IMR-90 (cell line): ENCODE measurements around the gene ANO7. TPM values are rescaled to one million over a fixed set of nuclear protein-coding genes. Genes with fewer than 3 reads are reported as not detected.

Experiments
- ATAC-seq: fragments of 200-7000 bp; cut with Tn5 transposase; 2 replicates; pipeline ENCODE4 v1.9.1; 2020; ENCODE audit warnings: low read depth, mild to moderate bottlenecking, moderate library complexity
- BruUV-seq: library from RNA; stranded (reverse); fragments of 400-500 nt; replicated peaks from 2 replicates; lab custom pipeline; 2021; lab: Mats Ljungman, UMichigan
- CTCF ChIA-PET: fragments of 300-600 bp; formaldehyde crosslinking; extraction: SDS; loops from one replicate; lab custom pipeline; 2021; ENCODE audit warnings: antibody characterized with exemption; lab: Yijun Ruan, JAX
- POLR2A ChIA-PET: fragments of 300-600 bp; sonication (Branson Sonifier 250); formaldehyde crosslinking; loops from one replicate; lab custom pipeline; 2022; ENCODE audit warnings: antibody characterized with exemption; ENCODE audit not compliant: unreplicated experiment; lab: Charles Lee
- DNase-seq: peaks from one replicate; pipeline ENCODE4 v3.0.0; 2013
- H2AFZ ChIP-seq: replicated peaks from 2 replicates; pipeline ENCODE3; 2013; ENCODE audit warnings: low read length, mild to moderate bottlenecking; ENCODE audit not compliant: poor library complexity
- H2AK5ac ChIP-seq: 2 replicates; pipeline ENCODE4 v1.6.1; 2013; ENCODE audit warnings: low read depth, low read length, inconsistent platforms
- H2AK9ac ChIP-seq: replicated peaks from 2 replicates; pipeline ENCODE3; 2013; ENCODE audit warnings: mild to moderate bottlenecking, low read depth, low read length, moderate library complexity; ENCODE audit not compliant: poor library complexity
- H2BK120ac ChIP-seq: 2 replicates; pipeline ENCODE4 v1.6.1; 2013; ENCODE audit warnings: low read depth, low read length, inconsistent platforms
- H2BK15ac ChIP-seq: 3 replicates; pipeline ENCODE4 v1.6.1; 2013; ENCODE audit warnings: low read depth, low read length, inconsistent platforms
- H2BK20ac ChIP-seq: 2 replicates; pipeline ENCODE4 v1.6.1; 2013; ENCODE audit warnings: low read depth, mild to moderate bottlenecking, inconsistent platforms, low read length, moderate library complexity
- H2BK5ac ChIP-seq: 2 replicates; pipeline ENCODE4 v1.6.1; 2013; ENCODE audit warnings: mild to moderate bottlenecking, low read depth, low read length, inconsistent platforms; ENCODE audit not compliant: poor library complexity, severe bottlenecking
- H3K14ac ChIP-seq: replicated peaks from 2 replicates; pipeline ENCODE4 v1.6.1; 2013; ENCODE audit warnings: low read depth, low read length, inconsistent platforms
- H3K18ac ChIP-seq: 2 replicates; pipeline ENCODE4 v1.6.1; 2013; ENCODE audit warnings: low read depth, low read length, control low read depth
- H3K23ac ChIP-seq: 2 replicates; pipeline ENCODE4 v1.6.1; 2013; ENCODE audit warnings: low read depth, low read length, inconsistent platforms
- H3K27ac ChIP-seq: 2 replicates; pipeline ENCODE4 v1.5.1; 2013; ENCODE audit warnings: mild to moderate bottlenecking, control low read depth, low read length; ENCODE audit not compliant: insufficient read depth
- H3K27me3 ChIP-seq: 2 replicates; pipeline ENCODE4 v1.6.1; 2013; ENCODE audit warnings: low read length; ENCODE audit not compliant: control insufficient read depth, insufficient read depth
- H3K36me3 ChIP-seq: 2 replicates; pipeline ENCODE4 v1.6.1; 2013; ENCODE audit warnings: low read length, mixed read lengths; ENCODE audit not compliant: control insufficient read depth, insufficient read depth
- H3K4ac ChIP-seq: 2 replicates; pipeline ENCODE4 v1.6.1; 2013; ENCODE audit warnings: low read depth, low read length, inconsistent platforms
- H3K4me1 ChIP-seq: 2 replicates; pipeline ENCODE4 v1.6.1; 2013; ENCODE audit warnings: low read length, mixed read lengths; ENCODE audit not compliant: control insufficient read depth, insufficient read depth
- H3K4me2 ChIP-seq: 2 replicates; pipeline ENCODE4 v1.6.1; 2013; ENCODE audit warnings: low read depth, mild to moderate bottlenecking, control low read depth, low read length, moderate library complexity
- H3K4me3 ChIP-seq: 2 replicates; pipeline ENCODE4 v1.5.1; 2013; ENCODE audit warnings: low read depth, mild to moderate bottlenecking, control low read depth, low read length, moderate library complexity; ENCODE audit not compliant: insufficient read depth
- H3K56ac ChIP-seq: 2 replicates; pipeline ENCODE4 v1.6.1; 2013; ENCODE audit warnings: low read length, inconsistent platforms; ENCODE audit not compliant: insufficient read depth; ENCODE audit errors: extremely low read depth
- H3K79me1 ChIP-seq, 2 experiments: 2 replicates each; pipeline ENCODE4 v1.6.1; 2013; ENCODE audit warnings: low read length in 2 of 2, inconsistent platforms in 1 of 2, low read depth in 1 of 2
- H3K9ac ChIP-seq: 2 replicates; pipeline ENCODE4 v1.6.1; 2013; ENCODE audit warnings: low read depth, low read length, control low read depth
- H3K9me1 ChIP-seq: 2 replicates; pipeline ENCODE4 v1.6.1; 2013; ENCODE audit warnings: low read length, inconsistent platforms; ENCODE audit not compliant: insufficient read depth
- H3K9me3 ChIP-seq: 2 replicates; pipeline ENCODE4 v1.6.1; 2013; ENCODE audit warnings: low read length; ENCODE audit not compliant: control insufficient read depth, insufficient read depth
- H4K20me1 ChIP-seq: 2 replicates; pipeline ENCODE4 v1.6.1; 2013; ENCODE audit warnings: low read length, inconsistent platforms; ENCODE audit not compliant: insufficient read depth
- H4K5ac ChIP-seq: 2 replicates; pipeline ENCODE4 v1.6.1; 2013; ENCODE audit warnings: mild to moderate bottlenecking, low read depth, low read length, control low read depth
- H4K8ac ChIP-seq, 2 experiments: 2 replicates each; pipeline ENCODE4 v1.6.1; 2013; ENCODE audit warnings: low read depth in 2 of 2, low read length in 2 of 2, control low read depth in 1 of 2, inconsistent platforms in 1 of 2
- H4K91ac ChIP-seq: 2 replicates; pipeline ENCODE4 v1.6.1; 2013; ENCODE audit warnings: low read depth, low read length, inconsistent platforms; ENCODE audit not compliant: insufficient read depth
- BHLHE40 ChIP-seq: fragments of 150-350 bp; IDR thresholded peaks from 2 replicates; pipeline ENCODE4 v1.6.1; 2016; ENCODE audit warnings: mild to moderate bottlenecking, low read depth, low read length
- CEBPB ChIP-seq: IDR thresholded peaks from 2 replicates; pipeline ENCODE4 v1.6.1; 2012; ENCODE audit warnings: low read depth, low read length, improper control_type of control experiment
- ELK1 ChIP-seq: fragments of 150-350 bp; IDR thresholded peaks from 2 replicates; pipeline ENCODE4 v1.6.1; 2016; ENCODE audit warnings: low read depth, mild to moderate bottlenecking, low read length, moderate library complexity, borderline replicate concordance
- FOS ChIP-seq: fragments of 150-350 bp; IDR thresholded peaks from 2 replicates; pipeline ENCODE4 v1.6.1; 2016; ENCODE audit warnings: low read depth, low read length
- MAZ ChIP-seq: IDR thresholded peaks from 2 replicates; pipeline ENCODE4 v1.6.1; 2012; ENCODE audit warnings: low read depth, mild to moderate bottlenecking, low read length, improper control_type of control experiment, moderate library complexity, borderline replicate concordance
- NFE2L2 ChIP-seq: fragments of 150-350 bp; IDR thresholded peaks from 2 replicates; pipeline ENCODE4 v1.6.1; 2016; ENCODE audit warnings: low read depth, mild to moderate bottlenecking, low read length
- RCOR1 ChIP-seq: IDR thresholded peaks from 2 replicates; pipeline ENCODE4 v1.6.1; 2012; ENCODE audit warnings: mild to moderate bottlenecking, low read length, improper control_type of control experiment; ENCODE audit not compliant: insufficient replicate concordance
- SMC3 ChIP-seq: fragments of 150-350 bp; IDR thresholded peaks from 2 replicates; pipeline ENCODE4 v1.6.1; 2016; ENCODE audit warnings: low read depth, mild to moderate bottlenecking, antibody characterized with exemption, low read length, moderate library complexity
- USF2 ChIP-seq: fragments of 150-350 bp; IDR thresholded peaks from 2 replicates; pipeline ENCODE4 v1.6.1; 2017; ENCODE audit warnings: mild to moderate bottlenecking, antibody characterized with exemption, low read length, low read depth
- WGBS, 2 experiments: methylation state at CpG; one replicate each; pipeline versions ENCODE4 v1.1.5 to v1.1.7; 2013; ENCODE audit warnings: missing lambda C conversion rate in 2 of 2; ENCODE audit not compliant: insufficient read length in 1 of 2; ENCODE audit errors: extremely low coverage in 2 of 2; 5-methylcytosine and 5-hydroxymethylcytosine counted together
- dilution Hi-C: fragments of 300-500 bp; cut with HindIII; formaldehyde crosslinking; loops from one replicate; pipeline ENCODE4 v1.14.3; 2018; ENCODE audit warnings: low sequenced_read_pairs; ENCODE audit not compliant: unreplicated experiment
- in situ Hi-C: fragments of 300-500 bp; cut with MboI; formaldehyde crosslinking; loops from 3 replicates; pipeline ENCODE4 v1.14.3; 2019; ENCODE audit warnings: low sequenced_read_pairs, inconsistent platforms, mixed read lengths
- intact Hi-C: fragments of 100-400 bp; cut with micrococcal nuclease; formaldehyde crosslinking; loops from 2 replicates; pipeline ENCODE4 v1.10.0; 2022
- polyA plus RNA-seq, 3 experiments: library from polyadenylated mRNA; depleted of rRNA; stranded (reverse); fragments of >200 nt; gene quantifications; 2 replicates each; pipeline ENCODE4 v1.2.3, GENCODE V29; 2012; ENCODE audit warnings: low replicate concordance in 1 of 3
- total RNA-seq: library from RNA; depleted of rRNA; stranded (reverse); fragments of >200 nt; gene quantifications from 2 replicates; pipeline ENCODE4 v1.2.3, GENCODE V29; 2012

Gene ANO7
- total and polyA plus RNA-seq, 2 of the 4 experiments (the other 2 are of a cell fraction) = 0.36 to 3.4 TPM

- in situ Hi-C loops (no loop called here), dilution Hi-C loops (no loop called here), intact Hi-C loops (no loop called here)
- H4K20me1 ChIP-seq = peaks cover 74% of the 10 kb centered on the region
- no peak overlapping the region for H2BK120ac ChIP-seq
- H2AFZ ChIP-seq = no peak overlapping the region
- BruUV-seq = no TSS peak
- POLR2A ChIA-PET = no interaction called here
- 96% methylated on average over 10 of the region's 16 CpGs; no CpG with 5 or more reads in 1 of the 2 experiments for WGBS, 2 experiments
- peaks cover 49% of the 10 kb centered on the region for H3K36me3 ChIP-seq
- no peak overlapping the region for H3K14ac ChIP-seq
- no peak overlapping the region for H3K27ac ChIP-seq
- no peak overlapping the region for H2BK15ac ChIP-seq
- no peak overlapping the region for H3K4me3 ChIP-seq
- no peak for ATAC-seq
- H3K9ac ChIP-seq = no peak overlapping the region
- H3K56ac ChIP-seq = no peak overlapping the region
- no peak overlapping the region for H2AK9ac ChIP-seq
- H4K8ac ChIP-seq = no peak overlapping the region
- CTCF ChIA-PET = no interaction called here
- H3K18ac ChIP-seq = no peak overlapping the region
- DNase-seq = no peak
- peaks cover 17 to 46% of the 10 kb centered on the region in 2 experiments for H3K79me1 ChIP-seq
- peaks cover 9% of the 10 kb centered on the region; the same call in 1 of the 2 replicates for H3K4me1 ChIP-seq
- no peak overlapping the region for H4K91ac ChIP-seq
- H2BK5ac ChIP-seq = no peak overlapping the region
- no peaks in the 10 kb centered on the region for H3K27me3 ChIP-seq
- no peak overlapping the region for H4K5ac ChIP-seq
- H3K9me1 ChIP-seq = peaks cover 3% of the 10 kb centered on the region; the same call in 1 of the 2 replicates
- no peak overlapping the region for H3K4me2 ChIP-seq
- no peak overlapping the region for H2AK5ac ChIP-seq
- TF ChIP-seq NFE2L2 = no peak
- no peak for TF ChIP-seq USF2
- TF ChIP-seq ELK1 = no peak
- no peak for TF ChIP-seq CEBPB
- no peak for TF ChIP-seq SMC3
- TF ChIP-seq FOS = no peak
- TF ChIP-seq RCOR1 = no peak
- TF ChIP-seq MAZ = no peak
- no peak for TF ChIP-seq BHLHE40
- no peak overlapping the region for H3K4ac ChIP-seq
- no peak overlapping the region for H2BK20ac ChIP-seq
- no peak overlapping the region for H3K23ac ChIP-seq
- no peaks in the 10 kb centered on the region for H3K9me3 ChIP-seq
Measured at GRCh38 chr2:241225545-241225944, 37.1 kb downstream of the ANO7 start.
